KOPT-K1 (cell line): Measurements from ENCODE around the gene FBXO15.

ENCODE experiments used
- H3K27ac ChIP-seq: fragments of 200-600 bp; sonication (generic); 2 replicates; pipeline ENCODE4 v1.5.1; 2016; ENCODE audit warnings: antibody characterized with exemption, mild to moderate bottlenecking, low read depth, low read length; ENCODE audit not compliant: poor library complexity, severe bottlenecking
- H3K36me3 ChIP-seq: fragments of 200-600 bp; sonication (generic); 2 replicates; pipeline ENCODE4 v1.5.1; 2017; ENCODE audit warnings: antibody characterized with exemption, mild to moderate bottlenecking, low read length, moderate library complexity; ENCODE audit not compliant: insufficient read depth
- H3K9me3 ChIP-seq: fragments of 200-600 bp; sonication (generic); 2 replicates; pipeline ENCODE4 v1.5.1; 2017; ENCODE audit warnings: antibody characterized with exemption, low read length, mild to moderate bottlenecking; ENCODE audit not compliant: insufficient read depth, poor library complexity, severe bottlenecking

The FBXO15 gene

DNA sequence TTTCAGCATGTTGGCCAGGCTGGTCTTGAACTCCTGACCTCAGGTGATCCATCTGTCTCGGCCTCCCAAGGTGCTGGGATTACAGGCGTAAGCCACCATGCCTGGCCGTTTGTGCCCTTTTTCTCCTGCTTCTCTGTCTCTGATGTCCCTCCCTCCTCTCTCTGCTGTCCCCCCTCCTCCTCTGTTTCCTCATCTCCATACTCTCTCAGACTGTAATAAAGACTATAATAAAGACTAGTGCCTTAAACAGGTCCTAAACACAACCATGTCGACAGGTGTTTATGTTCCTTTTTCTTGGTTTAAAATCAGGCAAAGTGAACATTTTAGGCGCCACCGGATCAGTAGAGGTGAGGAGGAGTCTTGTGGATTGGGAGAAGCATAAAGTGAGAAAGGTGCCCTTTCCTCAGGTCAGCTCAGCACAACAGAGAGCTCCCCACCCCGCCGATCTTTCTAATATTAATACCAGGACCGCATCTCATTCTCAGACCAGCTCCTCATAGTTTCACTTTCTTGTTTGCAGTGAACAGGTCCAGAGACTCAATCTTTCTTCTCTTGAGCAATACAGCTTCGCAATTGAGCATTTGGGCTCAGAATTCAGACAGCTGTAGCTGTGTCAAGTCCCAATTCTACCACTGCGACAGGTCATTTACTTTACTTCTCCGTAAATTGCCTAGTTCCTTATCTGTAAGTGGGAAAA lies 24.4 kb upstream of the FBXO15 start:
- no peaks in the 10 kb centered on the region for H3K36me3 ChIP-seq
- H3K9me3 ChIP-seq = no peaks in the 10 kb centered on the region
- no peak overlapping the region for H3K27ac ChIP-seq

DNA sequence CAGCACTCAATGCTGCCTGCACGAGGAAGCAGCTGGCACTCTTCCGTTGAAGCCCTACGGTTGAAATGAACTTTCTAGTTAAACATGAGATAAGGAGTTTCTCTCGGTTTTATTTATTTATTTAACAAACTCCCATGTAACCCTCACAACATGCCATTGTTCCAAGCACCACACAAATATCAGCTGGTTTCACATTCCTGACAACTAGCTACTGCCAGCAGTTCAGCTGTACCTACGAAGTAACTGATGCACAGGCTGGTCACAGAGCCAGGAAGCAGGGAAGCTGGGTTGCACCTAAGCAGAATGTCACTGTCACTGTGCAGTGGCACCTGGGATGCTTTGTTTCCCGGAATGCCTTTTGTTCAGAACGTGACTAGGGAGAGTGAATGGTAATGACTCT lies 18.8 kb upstream of the FBXO15 start:
- Histone ChIP-seq H3K27ac (no peak overlapping the region), H3K9me3 (no peaks in the 10 kb centered on the region), H3K36me3 (peaks cover 16% of the 10 kb centered on the region)

DNA sequence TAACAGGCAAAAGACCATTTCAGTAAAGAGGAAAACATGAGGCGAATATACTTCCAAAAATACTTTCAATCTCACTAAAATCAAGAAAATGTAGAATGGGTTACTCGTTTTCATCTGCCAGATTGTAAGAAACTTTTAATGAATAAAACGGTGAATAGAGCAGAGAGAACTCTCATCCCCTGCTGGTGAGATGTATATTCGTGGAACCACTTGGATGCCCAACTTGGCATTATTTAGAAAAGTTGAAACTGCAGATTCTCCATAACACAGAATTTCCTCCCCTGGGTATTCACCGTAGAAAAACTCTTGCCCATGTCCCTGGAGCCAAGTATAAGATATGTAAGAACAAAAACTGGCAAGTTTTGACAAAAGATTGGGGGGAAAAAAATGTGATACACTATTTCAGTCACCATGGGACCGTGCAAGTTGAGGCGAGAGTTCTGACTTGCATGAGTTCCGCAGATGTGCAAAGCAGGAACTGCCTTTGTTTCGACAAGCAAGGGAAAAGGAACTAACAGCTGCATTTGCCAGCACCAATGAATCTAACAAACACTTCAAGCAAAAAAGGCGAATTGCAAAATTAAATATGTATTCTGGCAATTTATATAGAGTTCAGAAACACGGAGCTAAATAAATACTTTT lies 15.5 kb upstream of the FBXO15 start:
- peaks cover 48% of the 10 kb centered on the region for H3K36me3 ChIP-seq
- no peak overlapping the region for H3K27ac ChIP-seq

DNA sequence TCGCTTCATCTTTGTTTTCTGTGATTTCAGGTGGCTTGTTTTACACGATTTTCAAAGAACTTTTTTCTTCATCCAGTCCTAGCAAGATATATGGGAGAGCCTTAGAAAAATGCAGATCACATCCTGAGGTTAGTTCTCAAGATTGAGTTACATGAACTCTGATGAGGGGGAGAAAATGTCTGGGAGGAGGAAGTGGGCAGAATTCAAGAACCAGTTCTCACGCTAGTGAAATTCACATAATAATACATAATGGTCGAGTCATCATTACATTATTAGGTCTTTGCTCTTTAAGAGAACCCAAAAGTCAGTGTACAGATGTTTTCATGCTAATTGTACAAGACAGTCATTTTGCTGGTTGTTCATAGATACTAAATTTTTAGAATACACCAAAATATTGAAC lies 7.6 kb upstream of the FBXO15 start:
- Histone ChIP-seq H3K27ac (no peak overlapping the region), H3K36me3 (peaks cover 96% of the 10 kb centered on the region), H3K9me3 (no peaks in the 10 kb centered on the region)

More for the DNA sequence above, 15.5 kb upstream of the FBXO15 start:
- no peaks in the 10 kb centered on the region for H3K9me3 ChIP-seq

DNA sequence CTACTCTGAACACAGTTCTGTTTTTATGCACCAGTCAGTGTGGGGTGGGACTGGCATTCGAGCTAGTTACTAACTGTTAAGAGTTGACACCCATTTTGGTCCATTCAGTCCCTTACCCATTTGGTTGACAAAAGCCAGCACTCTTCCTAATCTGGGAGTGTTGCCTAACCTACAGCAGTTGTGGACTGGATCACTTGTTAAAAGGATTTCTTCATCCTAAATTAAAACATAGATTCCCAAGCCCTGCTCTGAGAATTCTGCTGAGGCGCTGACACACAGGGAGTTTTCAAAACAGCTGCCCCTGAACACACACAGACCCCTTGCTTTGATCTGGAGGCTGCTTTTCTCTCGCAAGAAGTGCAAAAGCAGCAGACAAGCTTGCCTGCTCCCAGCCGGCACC lies 7.1 kb upstream of the FBXO15 start:
- Histone ChIP-seq H3K36me3 (peaks cover 96% of the 10 kb centered on the region), H3K27ac (no peak overlapping the region), H3K9me3 (no peaks in the 10 kb centered on the region)

DNA sequence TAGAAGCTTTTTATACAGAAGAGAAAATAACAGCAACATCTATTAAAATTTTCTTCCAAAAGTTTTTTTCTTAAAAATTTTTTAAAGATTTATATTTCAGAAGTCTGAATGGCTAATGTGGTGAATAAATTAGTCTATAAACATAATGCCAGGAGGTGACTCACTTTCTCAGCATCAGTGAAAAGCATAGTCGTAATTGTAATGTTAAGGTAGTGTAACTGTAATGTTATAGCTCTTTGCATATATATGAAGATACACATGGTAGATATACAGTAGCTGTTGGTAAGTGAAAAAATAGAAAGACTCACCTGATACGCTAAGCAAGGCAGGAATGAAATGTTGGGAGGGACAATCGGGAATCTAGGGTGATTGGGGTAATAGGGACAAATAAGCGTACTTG lies 6.2 kb upstream of the FBXO15 start:
- no peak overlapping the region for H3K27ac ChIP-seq
- no peaks in the 10 kb centered on the region for H3K9me3 ChIP-seq
- peaks cover 88% of the 10 kb centered on the region for H3K36me3 ChIP-seq

DNA sequence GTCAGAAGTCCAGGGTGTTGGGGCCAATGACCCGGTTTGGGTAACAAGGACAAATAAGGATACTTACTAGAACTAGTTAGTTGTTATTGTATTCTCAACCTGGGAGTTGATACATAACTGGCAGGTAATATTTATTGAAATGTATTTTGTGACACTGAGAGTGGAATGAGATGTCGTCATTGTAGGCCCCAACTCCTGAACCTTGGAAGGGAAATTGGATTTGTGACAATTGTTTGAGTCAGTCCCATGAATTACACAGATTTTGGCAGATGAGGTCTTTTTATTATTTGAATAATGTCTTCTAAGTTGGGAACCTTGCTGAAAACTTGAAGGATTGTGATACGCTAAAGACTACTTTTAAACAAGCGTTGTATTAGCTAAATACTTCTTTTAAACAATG lies 5.7 kb upstream of the FBXO15 start:
- H3K27ac ChIP-seq = no peak overlapping the region
- peaks cover 84% of the 10 kb centered on the region for H3K36me3 ChIP-seq
- H3K9me3 ChIP-seq = no peaks in the 10 kb centered on the region

DNA sequence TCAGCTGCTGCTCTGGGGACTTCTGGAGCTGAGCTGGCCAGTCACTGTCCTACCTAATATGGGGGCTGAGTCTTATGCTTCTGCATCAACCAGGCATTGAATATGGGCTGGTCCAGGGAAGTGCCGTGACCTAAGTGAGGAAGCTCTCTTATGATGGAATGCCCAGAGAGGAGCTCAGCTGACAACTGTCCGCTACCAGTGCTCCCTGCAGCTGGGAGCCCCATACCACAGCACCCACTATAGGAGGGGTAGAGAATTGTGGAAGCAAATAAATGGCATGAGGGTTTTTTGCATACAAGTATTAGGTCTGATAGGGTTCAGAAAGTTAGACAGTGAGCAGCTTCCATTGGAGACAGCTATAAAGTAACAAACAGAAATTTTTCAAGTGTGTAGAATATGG lies 5.2 kb upstream of the FBXO15 start:
- Histone ChIP-seq H3K36me3 (peaks cover 79% of the 10 kb centered on the region), H3K27ac (no peak overlapping the region), H3K9me3 (no peaks in the 10 kb centered on the region)

DNA sequence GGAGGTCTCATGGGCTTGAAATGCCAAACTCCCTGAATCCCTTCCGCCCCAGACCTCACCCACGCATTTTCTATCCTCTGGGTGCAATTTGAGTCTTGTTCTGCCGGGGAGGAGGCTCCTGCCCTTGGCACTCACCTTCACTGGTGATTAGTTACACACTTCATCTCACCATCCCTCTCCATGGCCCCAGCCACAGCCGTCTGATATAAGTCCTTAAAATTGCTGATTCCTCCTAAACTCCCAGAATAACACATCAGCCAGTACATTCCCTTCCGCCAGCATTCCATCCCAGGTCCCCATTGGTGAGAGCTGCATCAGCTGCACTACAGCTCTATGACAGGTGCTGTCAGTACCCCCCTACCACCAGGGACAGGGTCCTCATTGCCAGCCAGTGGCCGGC lies 4.6 kb upstream of the FBXO15 start:
- peaks cover 73% of the 10 kb centered on the region for H3K36me3 ChIP-seq
- H3K27ac ChIP-seq = no peak overlapping the region
- H3K9me3 ChIP-seq = no peaks in the 10 kb centered on the region

DNA sequence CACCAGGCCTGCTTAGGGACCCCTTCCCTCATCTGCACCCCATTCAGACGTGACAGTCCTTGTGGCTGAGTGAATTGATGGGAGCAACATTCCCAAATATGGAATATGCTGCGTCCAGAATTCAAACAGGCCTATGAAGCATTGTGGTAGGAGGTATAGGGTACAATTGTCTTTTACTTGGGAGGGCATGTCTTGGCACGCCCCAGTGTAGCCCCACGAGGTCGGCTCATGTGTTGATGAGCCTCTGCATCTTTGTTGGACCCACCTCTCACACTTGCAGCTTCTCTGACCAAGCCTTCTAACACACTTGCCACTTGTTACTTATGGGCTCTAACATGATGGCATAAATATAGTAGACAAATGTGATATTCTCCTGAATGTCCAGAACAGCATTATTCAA lies 2.2 kb upstream of the FBXO15 start:
- H3K9me3 ChIP-seq = no peaks in the 10 kb centered on the region
- H3K27ac ChIP-seq = peak overlapping the region; percentile 29
- peaks cover 49% of the 10 kb centered on the region for H3K36me3 ChIP-seq

DNA sequence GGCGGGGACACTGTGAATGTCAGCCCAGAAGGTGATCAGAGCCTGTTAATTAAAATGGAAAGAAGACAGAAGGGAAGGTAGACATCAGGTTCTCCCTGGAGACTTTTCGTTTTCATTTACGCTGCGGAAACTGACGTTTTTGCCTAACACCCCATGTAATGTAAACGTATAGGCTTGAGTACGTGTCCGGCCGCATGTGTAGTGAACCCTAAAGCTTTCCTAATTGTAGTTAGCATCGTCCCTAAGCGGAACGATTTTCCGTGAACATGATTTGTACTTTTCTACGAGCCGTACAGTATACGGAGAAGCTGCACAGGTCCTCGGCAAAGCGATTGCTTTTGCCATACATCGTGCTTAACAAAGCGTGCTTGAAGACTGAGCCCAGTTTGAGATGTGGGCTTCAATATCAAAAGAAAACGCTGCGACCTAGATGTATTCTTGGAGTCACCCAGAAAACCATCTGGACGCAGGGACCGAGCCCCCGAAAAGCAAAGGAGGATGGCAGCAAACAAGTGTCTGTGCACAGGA lies 973 bp upstream of the FBXO15 start:
- Histone ChIP-seq H3K36me3 (peaks cover 39% of the 10 kb centered on the region), H3K9me3 (no peaks in the 10 kb centered on the region), H3K27ac (peak overlapping the region; percentile 97)

DNA sequence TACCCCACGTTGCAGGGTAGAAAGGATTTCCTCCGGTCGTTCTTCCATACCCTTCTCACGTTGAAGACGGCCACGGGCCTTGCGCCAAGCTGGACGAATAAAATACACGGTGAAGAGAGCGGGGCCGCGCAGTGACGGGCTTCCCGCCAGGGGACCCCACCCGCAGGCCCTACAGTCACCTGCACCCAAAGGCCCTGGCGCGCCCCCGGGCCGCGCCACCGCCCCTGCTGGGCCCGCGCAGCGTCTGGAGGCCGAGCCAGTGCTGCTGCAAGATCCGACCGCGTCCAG lies 199 bp downstream of the FBXO15 start:
- Histone ChIP-seq H3K9me3 (no peaks in the 10 kb centered on the region), H3K36me3 (peaks cover 27% of the 10 kb centered on the region), H3K27ac (peak overlapping the region; percentile 97)

DNA sequence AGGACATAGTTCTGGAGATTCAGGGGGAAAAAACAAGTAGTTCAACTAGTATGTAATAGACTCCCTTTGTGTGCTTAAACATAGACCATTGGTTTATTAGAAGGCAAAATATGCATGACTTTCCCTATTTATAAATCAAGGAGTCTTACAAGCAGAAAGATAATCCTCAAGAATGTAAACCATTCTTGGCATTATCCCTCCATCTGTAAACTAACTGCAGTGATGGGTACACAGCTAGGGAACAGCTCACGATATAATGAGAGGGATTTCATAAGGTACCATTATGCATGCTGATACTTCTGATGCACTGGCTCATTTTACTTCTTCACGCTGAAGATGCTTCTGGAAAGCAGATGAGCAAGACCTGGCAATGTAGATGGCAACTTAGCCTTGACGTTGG lies 878 bp downstream of the FBXO15 start:
- peaks cover 22% of the 10 kb centered on the region for H3K36me3 ChIP-seq
- H3K27ac ChIP-seq = no peak overlapping the region
- no peaks in the 10 kb centered on the region for H3K9me3 ChIP-seq

DNA sequence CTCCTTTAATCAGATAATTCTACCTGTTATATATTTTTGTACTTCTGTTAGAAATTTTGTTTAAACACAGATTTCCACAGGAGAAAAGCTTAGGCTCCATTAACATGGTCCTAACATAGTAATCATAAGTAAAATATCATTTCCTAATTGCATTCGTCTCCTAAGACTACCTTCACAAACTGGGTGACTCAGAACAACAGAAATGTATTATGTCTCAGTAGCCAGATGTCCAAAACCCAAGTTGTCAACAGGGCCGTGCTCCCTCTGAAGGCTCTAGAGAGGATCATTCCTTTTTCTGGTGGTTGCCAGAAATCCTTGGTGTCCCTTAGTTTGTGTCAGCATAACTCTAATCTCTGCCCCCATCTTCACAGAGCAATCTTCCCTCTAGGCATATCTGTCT lies 5.4 kb downstream of the FBXO15 start:
- no peak overlapping the region for H3K27ac ChIP-seq
- no peaks in the 10 kb centered on the region for H3K9me3 ChIP-seq
- no peaks in the 10 kb centered on the region for H3K36me3 ChIP-seq

DNA sequence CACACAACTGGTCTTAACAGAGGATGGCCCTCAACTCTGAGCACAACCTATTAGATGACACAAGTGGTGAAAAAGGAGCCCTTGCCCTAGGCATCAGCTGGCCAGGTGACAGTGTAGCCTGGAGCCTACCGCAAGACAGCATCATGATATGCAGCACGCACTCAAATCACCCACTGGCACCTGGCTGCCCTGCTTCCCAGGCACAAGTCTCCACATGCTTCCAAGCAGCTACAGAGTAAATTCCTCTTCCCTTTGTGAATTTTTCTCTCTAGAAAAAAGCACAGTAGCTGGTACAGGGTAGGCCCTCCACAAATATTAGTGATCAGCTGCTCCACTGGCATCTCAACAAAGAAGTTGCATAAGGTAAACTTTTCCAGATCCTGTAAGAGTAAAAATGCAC lies 6.0 kb downstream of the FBXO15 start:
- no peaks in the 10 kb centered on the region for H3K36me3 ChIP-seq
- H3K27ac ChIP-seq = no peak overlapping the region
- H3K9me3 ChIP-seq = no peaks in the 10 kb centered on the region

DNA sequence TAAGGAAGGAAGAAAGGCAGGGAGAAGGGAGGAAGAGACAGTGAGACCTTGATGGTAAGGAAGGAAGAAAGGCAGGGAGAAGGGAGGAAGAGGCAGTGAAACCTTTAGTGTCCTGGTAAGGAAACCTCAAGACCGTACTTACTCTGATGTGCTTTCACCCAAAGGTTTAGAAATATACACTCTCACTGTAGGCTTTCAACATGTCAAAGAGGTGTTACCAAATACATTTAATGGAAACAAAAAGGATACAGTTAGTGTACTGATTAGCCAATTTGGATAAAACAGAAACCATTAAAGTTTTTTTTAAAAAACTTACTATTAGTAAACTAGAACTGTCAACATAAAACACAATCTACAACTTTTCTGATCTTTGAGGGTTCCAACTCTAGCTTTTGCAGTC lies 7.1 kb downstream of the FBXO15 start:
- no peaks in the 10 kb centered on the region for H3K9me3 ChIP-seq
- H3K36me3 ChIP-seq = no peaks in the 10 kb centered on the region
- H3K27ac ChIP-seq = no peak overlapping the region
